Measurements from ENCODE around the gene HOXB4.

Gene HOXB4

DNA sequence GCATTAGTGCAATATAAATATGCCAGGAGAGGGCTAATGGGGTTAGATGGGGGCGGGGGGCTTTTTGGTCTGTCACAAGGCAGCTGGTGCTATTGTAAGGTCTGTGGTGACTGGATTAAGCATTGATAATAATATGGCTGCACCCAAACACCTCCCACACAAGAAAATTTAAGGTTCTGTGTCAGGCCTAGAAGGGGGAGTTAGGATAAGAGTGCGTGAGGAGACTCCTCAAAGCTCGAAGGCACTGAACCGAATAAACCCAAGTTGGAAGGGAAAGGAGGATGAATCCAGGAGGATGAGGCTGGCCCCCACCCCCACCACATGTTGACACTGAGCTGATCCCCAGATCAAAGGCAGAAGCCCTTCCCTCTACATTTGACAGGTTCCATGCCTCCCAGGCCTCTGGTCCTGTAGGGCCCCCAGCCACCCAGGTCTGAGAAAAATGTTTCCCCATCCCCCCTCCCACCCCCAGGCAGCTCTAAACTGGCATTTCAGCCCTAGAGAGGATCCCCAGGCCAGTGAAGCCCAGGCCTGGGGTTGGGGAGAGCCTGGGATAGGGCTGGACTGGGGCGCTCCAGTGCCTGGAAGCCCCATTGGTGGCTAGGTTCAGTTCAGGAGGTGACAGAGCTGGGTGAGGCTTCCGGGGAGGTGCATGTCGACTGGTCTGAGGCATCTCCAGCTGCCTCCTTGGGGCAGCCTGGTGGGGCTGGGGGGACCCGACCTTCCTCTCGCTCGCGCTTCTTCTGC lies 49.0 kb downstream of the HOXB4 start:
- no peak for DNase-seq (ENCODE audit: low read depth, low spot score)

DNA sequence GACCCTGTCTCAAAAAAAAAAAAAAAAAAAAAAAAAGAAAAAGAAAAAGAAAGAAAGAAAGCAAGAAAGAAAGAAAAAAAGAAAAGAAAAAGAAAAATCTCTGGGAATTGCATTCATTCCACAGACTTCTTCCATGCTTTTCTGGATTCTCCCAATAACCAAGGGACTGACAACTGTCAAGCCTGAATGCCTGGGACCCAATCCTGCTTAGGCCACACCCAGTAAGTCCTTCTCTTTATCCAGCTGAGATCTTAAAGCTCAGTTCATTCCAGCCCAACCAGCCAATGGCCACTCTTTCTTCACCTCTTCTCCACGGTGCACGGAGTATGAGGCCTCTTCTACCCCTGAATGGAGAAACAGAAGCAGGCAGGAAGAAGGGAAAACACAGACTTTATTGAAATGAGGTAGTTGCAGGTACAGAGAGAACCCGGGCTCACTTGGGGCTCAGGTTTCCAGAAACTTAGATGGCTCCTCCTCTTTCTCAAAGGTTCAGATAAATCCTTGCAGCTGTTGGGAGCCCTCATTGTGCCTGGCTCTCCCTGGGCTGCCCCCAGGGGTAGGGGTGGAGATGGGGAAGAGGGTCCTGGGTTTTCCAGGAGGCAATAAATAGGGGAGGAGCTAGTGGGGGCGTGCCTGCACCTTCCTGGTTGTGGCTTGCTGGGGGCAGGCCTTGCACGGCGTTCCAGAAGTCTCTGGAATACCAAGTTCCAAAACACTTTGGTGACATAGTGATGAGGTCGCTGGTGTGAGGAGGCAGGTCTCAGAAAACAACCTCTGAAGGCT lies 49.8 kb downstream of the HOXB4 start:
- DNase-seq (ENCODE audit: low read depth, low spot score): no peak

DNA sequence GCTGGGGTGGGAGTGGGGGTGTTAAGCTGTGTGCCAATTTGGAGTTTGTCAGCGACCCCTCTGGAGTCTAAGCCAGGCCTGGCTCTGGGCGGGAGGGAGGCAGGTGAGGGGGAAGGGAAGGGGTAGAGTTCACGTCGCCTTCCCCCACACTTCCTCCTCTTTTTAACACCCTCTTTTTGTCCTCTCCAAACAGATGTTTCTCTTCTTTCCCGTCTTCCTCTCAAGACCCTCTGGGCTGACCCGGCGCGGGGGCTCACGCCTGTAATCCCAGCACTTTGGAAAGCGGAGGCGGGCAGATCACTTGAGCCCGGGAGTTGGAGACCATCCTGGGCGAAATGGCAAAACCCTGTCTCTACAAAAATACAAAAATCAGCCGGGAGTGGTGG lies 50.6 kb downstream of the HOXB4 start:
- no peak for DNase-seq (ENCODE audit: low read depth, low spot score)

DNA sequence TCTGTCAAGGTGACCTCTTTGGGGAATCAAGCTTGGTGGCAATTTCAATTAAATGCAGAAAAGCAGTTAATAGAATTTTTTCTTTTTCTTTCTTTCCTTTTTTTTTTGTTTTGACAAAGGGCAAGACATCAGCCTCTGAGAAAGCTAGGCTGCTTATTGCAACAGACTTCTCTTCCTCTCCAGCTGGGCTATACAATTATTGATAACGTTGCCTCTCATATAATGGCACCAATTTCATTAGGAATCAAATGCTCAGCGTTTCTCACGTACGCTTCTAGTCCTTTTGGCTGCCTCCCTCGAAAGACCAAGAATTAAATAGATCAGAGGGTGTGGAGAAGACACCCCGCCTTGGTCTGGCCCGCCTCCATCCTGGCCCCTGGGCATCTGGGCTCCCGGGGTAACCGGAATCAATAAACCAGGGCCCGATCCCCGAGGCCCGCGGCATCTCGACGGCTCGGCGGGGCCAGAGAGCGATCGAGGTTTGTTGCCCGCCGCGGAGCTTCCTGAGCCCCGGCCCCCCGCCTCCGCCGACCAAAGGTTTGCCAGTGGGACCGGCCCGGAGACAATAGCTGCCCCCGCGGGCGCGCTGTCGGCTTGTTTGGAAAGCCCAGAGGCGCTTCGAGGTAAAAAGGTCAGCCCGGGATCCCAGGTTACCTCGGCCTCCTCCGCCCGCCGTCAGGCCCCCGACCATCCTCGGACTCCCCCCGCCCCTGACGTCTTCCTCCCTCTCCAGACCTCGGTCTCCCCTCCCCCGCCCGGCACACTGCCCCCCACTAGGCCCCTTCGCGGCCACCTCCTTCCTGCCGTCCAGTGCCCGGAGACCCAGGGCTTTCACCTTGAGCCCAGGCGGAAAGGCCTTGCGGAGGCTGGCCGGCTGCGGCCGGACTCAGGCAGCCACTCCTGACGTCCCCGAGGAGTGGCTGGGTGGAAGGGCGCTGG lies 51.3 kb downstream of the HOXB4 start:
- DNase-seq (ENCODE audit: low read depth, low spot score): no peak
